Spleen (tissue), 11 donors: Measurements from ENCODE around the gene TESK1. TPM values are rescaled to one million over a fixed set of nuclear protein-coding genes. Genes with fewer than 3 reads are reported as not detected.

Experiments
- DNase-seq: peaks from one replicate; pipeline ENCODE4 v3.0.0-alpha.2; 2020
- H3K27ac ChIP-seq, 8 donors: fragments of 200-600 bp; sonication (generic) in 7 of 8; 1 replicate in 4 of 8; 2 replicates in 4 of 8; pipeline versions ENCODE4 v1.5.0 to v1.8.0; 2016 to 2021; ENCODE audit warnings: inconsistent platforms in 4 of 8, mild to moderate bottlenecking in 4 of 8, moderate library complexity in 1 of 8
- H3K27me3 ChIP-seq, 7 donors: fragments of 200-600 bp; sonication (generic) in 6 of 7; replicated peaks in 1 of 7; 1 replicate in 4 of 7; 2 replicates in 3 of 7; pipeline versions ENCODE4 v1.5.0 to v1.8.0; 2016 to 2021; ENCODE audit warnings: inconsistent platforms in 3 of 7, mild to moderate bottlenecking in 1 of 7
- H3K36me3 ChIP-seq, 6 donors: fragments of 200-600 bp; sonication (generic) in 5 of 6; 1 replicate in 4 of 6; 2 replicates in 2 of 6; pipeline versions ENCODE4 v1.5.0 to v1.8.0; 2016 to 2021; ENCODE audit warnings: inconsistent platforms in 2 of 6
- H3K4me1 ChIP-seq, 6 donors: fragments of 200-600 bp; sonication (generic) in 5 of 6; 1 replicate in 3 of 6; 2 replicates in 3 of 6; pipeline versions ENCODE4 v1.5.0 to v1.8.0; 2016 to 2021; ENCODE audit warnings: inconsistent platforms in 3 of 6
- H3K4me3 ChIP-seq, 8 donors: fragments of 200-600 bp; sonication (generic) in 7 of 8; 1 replicate in 4 of 8; 2 replicates in 4 of 8; pipeline versions ENCODE4 v1.5.0 to v1.8.0; 2016 to 2021; ENCODE audit warnings: inconsistent platforms in 4 of 8, mild to moderate bottlenecking in 4 of 8, moderate library complexity in 2 of 8
- H3K9me3 ChIP-seq, 8 donors: fragments of 200-600 bp; sonication (generic) in 7 of 8; 1 replicate in 4 of 8; 2 replicates in 4 of 8; pipeline versions ENCODE4 v1.5.0 to v1.8.0; 2016 to 2021; ENCODE audit warnings: inconsistent platforms in 4 of 8
- CTCF ChIP-seq, 11 experiments: fragments of 200-600 bp in 7 of 11; fragments of 450-650 bp in 4 of 11; sonication (generic) in 4 of 11; IDR thresholded peaks in 8 of 11; conservative IDR thresholded peaks in 3 of 11; 1 replicate in 7 of 11; 2 replicates in 4 of 11; pipeline versions ENCODE4 v1.4.0 to v1.8.0; 2016 to 2021; ENCODE audit warnings: antibody characterized with exemption in 11 of 11, inconsistent platforms in 4 of 11, mild to moderate bottlenecking in 1 of 11
- POLR2A ChIP-seq, 3 donors: fragments of 450-650 bp; IDR thresholded peaks; one replicate each; pipeline ENCODE4 v1.5.1; 2017; ENCODE audit warnings: antibody characterized with exemption in 3 of 3, mild to moderate bottlenecking in 1 of 3
- POLR2AphosphoS5 ChIP-seq, 3 donors: sonication (generic); formaldehyde crosslinking; IDR thresholded peaks; one replicate each; pipeline ENCODE4 v1.5.1; 2017; ENCODE audit warnings: antibody characterized with exemption in 3 of 3
- WGBS, 5 donors: extraction: QIAGEN DNeasy Blood & Tissue Kit in 3 of 5; methylation state at CpG; one replicate each; pipeline versions ENCODE4 v1.1.5 to v1.1.7; 2013 to 2018; 5-methylcytosine and 5-hydroxymethylcytosine counted together
- intact Hi-C: fragments of 100-400 bp; cut with DNase I; formaldehyde crosslinking; loops from one replicate; pipeline ENCODE4 v1.15.0; 2023; ENCODE audit warnings: low total_unique reads
- polyA plus RNA-seq, 3 donors: library from polyadenylated mRNA; stranded (reverse); fragments of 200-250 nt; gene quantifications; one replicate each; pipeline ENCODE4 v1.2.1, GENCODE V29; 2013
- total RNA-seq, 7 donors: library from RNA; depleted of rRNA in 3 of 7; stranded (reverse); fragments of >200 nt in 3 of 7; fragmentation: NEBNext Ultra II Directional in 4 of 7; extraction: Animal tissue kit (Norgen Biotek cat#: 25700) in 4 of 7; gene quantifications; one replicate each; pipeline versions ENCODE4 v1.1.0 to v1.2.1, GENCODE V29; 2016 to 2021
- donor health status: healthy with polysubstance abuse.
- donor health status: DM: no; HTN: no; CAD: no; lungs with moderate emphysema.
- donor health status: DM: no; HTN: no; CAD: no.
- donor health status: Bipolar disorder and iron deficiency.
- donor health status: healthy.
- donor health status: DM: no; HTN: no; CAD: no.
- donor health status: DM: yes; HTN: yes; CAD: no.

Gene TESK1
- total and polyA plus RNA-seq, 10 donors, result 15.6 to 47.1 (median 31.6) TPM

- 84 to 98% (median 88%) methylated on average over 10 to 11 of the region's 11 CpGs for WGBS, 5 donors
- H3K36me3 ChIP-seq, result peaks cover 0 to 85% (median 15%) of the 10 kb centered on the region in 6 donors
- no peak overlapping the region for H3K4me3 ChIP-seq
- H3K9me3 ChIP-seq, result no peaks in the 10 kb centered on the region
- no peak overlapping the region for H3K27ac ChIP-seq
- no peaks in the 10 kb centered on the region for H3K27me3 ChIP-seq
- no peak for DNase-seq
- intact Hi-C loops, result loop anchor here (10.0 kb wide), 1 partner anchor 63 kb away; the partner anchor contains the start of gene RUSC2
- peaks cover 0 to 25% (median 16%) of the 10 kb centered on the region in 6 donors for H3K4me1 ChIP-seq
- no peak for TF ChIP-seq POLR2AphosphoS5 (IDR thresholded peaks at IDR 0.05)
- no peak for TF ChIP-seq CTCF (IDR thresholded peaks at IDR 0.05 in 8 of 11, conservative IDR thresholded peaks at IDR 0.05 in 3 of 11)
- TF ChIP-seq POLR2A (IDR thresholded peaks at IDR 0.05), result no peak
Measured at GRCh38 chr9:35558185-35558584, 46.9 kb upstream of the TESK1 start.

GRCh38 chr9:35559792-35560530 lies 45.1 kb upstream of the TESK1 start:
- H3K27me3 ChIP-seq, result no peaks in the 10 kb centered on the region
- no peak for DNase-seq
- H3K36me3 ChIP-seq, result peaks cover 0 to 81% (median 15%) of the 10 kb centered on the region in 6 donors
- H3K4me3 ChIP-seq, result no peak overlapping the region
- TF ChIP-seq POLR2A (IDR thresholded peaks at IDR 0.05), result no peak
- TF ChIP-seq CTCF (IDR thresholded peaks at IDR 0.05 in 8 of 11, conservative IDR thresholded peaks at IDR 0.05 in 3 of 11), result no peak
- TF ChIP-seq POLR2AphosphoS5 (IDR thresholded peaks at IDR 0.05), result peak in 1 of 3 donors; percentile 7
- intact Hi-C loops, result loop anchor here (10.0 kb wide), 1 partner anchor 65 kb away; the partner anchor contains the start of gene RUSC2
- H3K27ac ChIP-seq, result no peak overlapping the region
- peaks cover 0 to 25% (median 11%) of the 10 kb centered on the region in 6 donors for H3K4me1 ChIP-seq
- WGBS, 5 donors, result 87 to 94% (median 91%) methylated on average over 18 to 20 of the region's 20 CpGs
- H3K9me3 ChIP-seq, result no peaks in the 10 kb centered on the region

GRCh38 chr9:35560625-35561337 lies 44.3 kb upstream of the TESK1 start:
- Histone ChIP-seq H3K9me3 (no peaks in the 10 kb centered on the region), H3K27ac (no peak overlapping the region), H3K4me3 (no peak overlapping the region), H3K36me3 (peaks cover 0 to 73% (median 15%) of the 10 kb centered on the region in 6 donors), H3K4me1 (peaks cover 0 to 17% (median 9%) of the 10 kb centered on the region in 6 donors), H3K27me3 (no peaks in the 10 kb centered on the region)
- 80 to 95% (median 89%) methylated on average over 6 to 24 of the region's 24 CpGs for WGBS, 5 donors
- DNase-seq, result no peak
- intact Hi-C loops, result no loop called here
- TF ChIP-seq CTCF (IDR thresholded peaks at IDR 0.05 in 8 of 11, conservative IDR thresholded peaks at IDR 0.05 in 3 of 11), result no peak
- peak in 1 of 3 donors; percentile 16 for TF ChIP-seq POLR2AphosphoS5 (IDR thresholded peaks at IDR 0.05)
